Sigmoid colon (tissue), 7 donors: ENCODE results near the gene NGF. TPM values are rescaled to one million over a fixed set of nuclear protein-coding genes. Genes with fewer than 3 reads are reported as not detected.

ENCODE experiments used
- DNase-seq: peaks from one replicate; pipeline ENCODE4 v3.0.0-alpha.2; 2019
- H3K27ac ChIP-seq, 4 donors: fragments of 200-600 bp; sonication (generic); one replicate each; pipeline ENCODE4 v1.5.1; 2016 to 2019; ENCODE audit warnings: mild to moderate bottlenecking in 1 of 4
- H3K27me3 ChIP-seq, 3 donors: fragments of 200-600 bp; sonication (generic); one replicate each; pipeline ENCODE4 v1.5.1; 2019; ENCODE audit warnings: mild to moderate bottlenecking in 1 of 3
- H3K36me3 ChIP-seq, 4 donors: fragments of 200-600 bp; sonication (generic); one replicate each; pipeline ENCODE4 v1.5.1; 2016 to 2019
- H3K4me1 ChIP-seq, 4 donors: fragments of 200-600 bp; sonication (generic); one replicate each; pipeline ENCODE4 v1.5.1; 2017 to 2019
- H3K4me3 ChIP-seq, 4 donors: fragments of 200-600 bp; sonication (generic); one replicate each; pipeline ENCODE4 v1.5.1; 2017 to 2019; ENCODE audit warnings: mild to moderate bottlenecking in 2 of 4, moderate library complexity in 1 of 4
- H3K9me3 ChIP-seq, 4 donors: fragments of 200-600 bp in 3 of 4; sonication (generic) in 3 of 4; one replicate each; pipeline versions ENCODE4 v1.5.1 to v1.6.1; 2013 to 2019
- EP300 ChIP-seq, 4 donors: sonication (generic); formaldehyde crosslinking; IDR thresholded peaks; one replicate each; pipeline ENCODE4 v1.6.1; 2017; ENCODE audit warnings: antibody characterized with exemption in 4 of 4
- POLR2A ChIP-seq, 2 donors: fragments of 450-650 bp; IDR thresholded peaks; one replicate each; pipeline ENCODE4 v1.6.1; 2016; ENCODE audit warnings: antibody characterized with exemption in 2 of 2, mild to moderate bottlenecking in 2 of 2, moderate library complexity in 2 of 2
- POLR2AphosphoS5 ChIP-seq, 4 donors: sonication (generic); formaldehyde crosslinking; IDR thresholded peaks; one replicate each; pipeline ENCODE4 v1.6.1; 2017; ENCODE audit warnings: antibody characterized with exemption in 4 of 4
- WGBS, 2 donors: extraction: QIAGEN DNeasy Blood & Tissue Kit; methylation state at CpG; one replicate each; pipeline ENCODE4 v1.1.7; 2013; 5-methylcytosine and 5-hydroxymethylcytosine counted together
- intact Hi-C: fragments of 100-400 bp; cut with DNase I; formaldehyde crosslinking; loops from one replicate; pipeline ENCODE4 v1.15.1; 2023
- polyA plus RNA-seq, 3 donors: library from polyadenylated mRNA; stranded (reverse); fragments of 200-250 nt; gene quantifications; one replicate each; pipeline ENCODE4 v1.2.3, GENCODE V29; 2013
- total RNA-seq, 4 donors: library from RNA; depleted of rRNA; stranded (reverse); fragments of >200 nt; gene quantifications; one replicate each; pipeline ENCODE4 v1.1.0, GENCODE V29; 2016
- TF ChIP-seq, protein P1 (sequence below), 4 experiments: fragments of 450-650 bp in 3 of 4; fragments of 200-600 bp in 1 of 4; IDR thresholded peaks; one replicate each; pipeline ENCODE4 v1.5.1; 2016 to 2019; ENCODE audit warnings: antibody characterized with exemption in 4 of 4, mild to moderate bottlenecking in 3 of 4, moderate library complexity in 2 of 4
- donor health status: healthy with polysubstance abuse.
- donor health status: Bipolar disorder and iron deficiency.
- donor health status: healthy.

Gene NGF
- total and polyA plus RNA-seq, 7 donors = 0.83 to 5.6 (median 3.9) TPM; not detected in 2

DNA sequence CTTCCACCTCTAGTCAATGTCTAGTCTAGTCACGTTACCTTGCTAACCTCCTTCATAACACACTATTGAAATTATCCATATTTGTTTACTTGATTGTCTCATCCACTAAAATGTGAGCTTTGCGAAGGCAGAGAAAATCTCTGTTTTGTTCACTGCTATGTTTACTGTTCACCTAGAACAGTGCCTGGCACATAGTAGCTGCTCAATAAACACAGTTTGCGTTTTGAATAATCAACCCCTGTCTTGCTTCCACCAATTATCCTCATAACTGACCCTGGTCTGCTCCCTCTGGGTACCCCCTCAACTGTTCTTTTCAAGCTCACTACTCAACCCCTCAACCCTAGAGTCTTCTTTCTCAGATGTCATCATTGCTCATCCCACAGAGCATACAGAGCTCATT is 36.5 kb upstream of the NGF start:
- H3K4me1 ChIP-seq = peaks cover 0 to 13% (median 3%) of the 10 kb centered on the region in 4 donors

DNA sequence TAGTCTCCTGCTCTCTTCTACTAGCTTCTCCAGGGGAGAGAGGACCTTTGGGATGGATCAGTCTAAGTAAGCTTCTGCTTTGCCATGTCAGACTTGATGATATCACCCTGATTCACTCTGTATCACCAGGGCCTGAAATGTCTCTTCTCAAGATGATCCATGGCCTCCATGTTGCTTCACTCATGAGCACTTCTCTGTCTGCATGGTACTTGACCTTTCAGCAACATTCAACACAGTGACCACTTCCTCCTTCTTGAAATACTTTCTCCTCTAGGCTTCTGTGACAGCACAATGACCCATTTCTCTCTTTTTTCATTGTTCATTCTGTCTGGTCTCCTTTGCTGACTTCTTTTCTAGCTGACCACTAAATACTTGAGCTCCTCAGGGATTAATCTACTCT is 35.3 kb upstream of the NGF start:
- intact Hi-C loops = no loop called here
- no peaks in the 10 kb centered on the region for H3K36me3 ChIP-seq
- no peaks in the 10 kb centered on the region for H3K9me3 ChIP-seq
- TF ChIP-seq POLR2A (IDR thresholded peaks at IDR 0.05) = no peak
- TF ChIP-seq, protein P1, sequence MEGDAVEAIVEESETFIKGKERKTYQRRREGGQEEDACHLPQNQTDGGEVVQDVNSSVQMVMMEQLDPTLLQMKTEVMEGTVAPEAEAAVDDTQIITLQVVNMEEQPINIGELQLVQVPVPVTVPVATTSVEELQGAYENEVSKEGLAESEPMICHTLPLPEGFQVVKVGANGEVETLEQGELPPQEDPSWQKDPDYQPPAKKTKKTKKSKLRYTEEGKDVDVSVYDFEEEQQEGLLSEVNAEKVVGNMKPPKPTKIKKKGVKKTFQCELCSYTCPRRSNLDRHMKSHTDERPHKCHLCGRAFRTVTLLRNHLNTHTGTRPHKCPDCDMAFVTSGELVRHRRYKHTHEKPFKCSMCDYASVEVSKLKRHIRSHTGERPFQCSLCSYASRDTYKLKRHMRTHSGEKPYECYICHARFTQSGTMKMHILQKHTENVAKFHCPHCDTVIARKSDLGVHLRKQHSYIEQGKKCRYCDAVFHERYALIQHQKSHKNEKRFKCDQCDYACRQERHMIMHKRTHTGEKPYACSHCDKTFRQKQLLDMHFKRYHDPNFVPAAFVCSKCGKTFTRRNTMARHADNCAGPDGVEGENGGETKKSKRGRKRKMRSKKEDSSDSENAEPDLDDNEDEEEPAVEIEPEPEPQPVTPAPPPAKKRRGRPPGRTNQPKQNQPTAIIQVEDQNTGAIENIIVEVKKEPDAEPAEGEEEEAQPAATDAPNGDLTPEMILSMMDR (IDR thresholded peaks at IDR 0.05) = no peak
- TF ChIP-seq EP300 (IDR thresholded peaks at IDR 0.05) = no peak
- no peak for TF ChIP-seq POLR2AphosphoS5 (IDR thresholded peaks at IDR 0.05)
- no peak overlapping the region for H3K4me3 ChIP-seq
- no peaks in the 10 kb centered on the region for H3K27me3 ChIP-seq
- peaks cover 0 to 16% (median 10%) of the 10 kb centered on the region in 4 donors for H3K4me1 ChIP-seq
- no peak overlapping the region for H3K27ac ChIP-seq
- DNase-seq = no peak

More for the DNA sequence above, 36.5 kb upstream of the NGF start:
- TF ChIP-seq, protein P1 (IDR thresholded peaks at IDR 0.05) = no peak
- TF ChIP-seq POLR2AphosphoS5 (IDR thresholded peaks at IDR 0.05) (no peak), EP300 (IDR thresholded peaks at IDR 0.05) (no peak), POLR2A (IDR thresholded peaks at IDR 0.05) (no peak)
- 90 to 94% methylated on average over 3 of the region's 3 CpGs for WGBS, 2 donors
- Histone ChIP-seq H3K4me3 (no peak overlapping the region), H3K27me3 (no peaks in the 10 kb centered on the region), H3K36me3 (no peaks in the 10 kb centered on the region), H3K27ac (no peak overlapping the region), H3K9me3 (no peaks in the 10 kb centered on the region)
- intact Hi-C loops = no loop called here
- no peak for DNase-seq

DNA sequence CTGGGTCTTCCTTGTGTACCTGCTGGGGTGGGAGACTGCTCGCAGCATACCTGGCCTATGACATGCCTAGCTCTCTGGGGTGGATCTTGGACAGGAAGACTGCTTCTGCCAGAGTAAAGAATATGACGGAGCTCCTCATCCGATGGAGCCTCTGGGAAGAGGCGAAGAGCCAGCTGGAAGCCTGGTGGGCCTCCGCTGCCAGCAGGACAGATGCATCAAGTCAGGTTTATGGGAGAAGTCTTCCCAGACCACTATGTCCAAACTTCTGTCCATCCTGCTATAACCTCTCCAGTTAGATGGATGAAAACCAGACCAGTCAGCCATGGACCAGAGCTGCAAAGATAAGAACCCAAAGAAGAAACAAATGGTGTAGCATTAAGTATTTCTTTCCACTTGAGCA is 27.7 kb upstream of the NGF start:
- intact Hi-C loops = loop anchor here (10.0 kb wide), 1 partner anchor 89 kb away; no protein-coding TSS in a partner anchor
- no peaks in the 10 kb centered on the region for H3K36me3 ChIP-seq
- DNase-seq = peak; percentile 82
- H3K27me3 ChIP-seq = no peaks in the 10 kb centered on the region
- TF ChIP-seq, protein P1 (IDR thresholded peaks at IDR 0.05) = no peak
- TF ChIP-seq EP300 (IDR thresholded peaks at IDR 0.05) (peak in 1 of 4 donors; percentile 7), POLR2A (IDR thresholded peaks at IDR 0.05) (no peak), POLR2AphosphoS5 (IDR thresholded peaks at IDR 0.05) (peak; percentile 25 to 92 (median 73))
- peak overlapping the region in 3 of 4 donors; percentile 65 to 72 (median 67) for H3K27ac ChIP-seq
- peaks cover 0 to 50% (median 43%) of the 10 kb centered on the region in 4 donors for H3K4me1 ChIP-seq
- H3K4me3 ChIP-seq = no peak overlapping the region
- peaks cover 0 to 2% (median 0%) of the 10 kb centered on the region in 4 donors for H3K9me3 ChIP-seq
- WGBS, 2 donors = 83 to 92% methylated on average over 5 of the region's 5 CpGs

DNA sequence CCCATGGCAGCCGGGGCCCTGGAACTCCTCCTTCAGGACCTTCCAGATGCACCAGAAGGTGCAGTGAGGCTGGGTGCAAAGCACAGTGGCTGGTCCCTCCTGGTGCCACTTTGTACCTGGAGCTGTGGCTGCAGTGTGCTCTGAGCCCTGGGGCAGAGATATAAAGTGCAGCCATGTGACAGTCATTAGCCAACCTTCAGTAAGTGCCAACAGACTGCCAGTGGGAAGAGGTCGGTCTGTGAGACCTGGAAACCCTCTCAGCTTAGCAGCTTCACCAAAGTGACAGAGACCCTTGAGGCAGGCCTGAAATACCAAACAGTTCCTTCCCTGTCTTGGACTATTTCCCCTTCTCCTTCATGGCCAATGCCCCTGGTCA is 26.7 kb upstream of the NGF start:
- intact Hi-C loops = loop anchor here (10.0 kb wide), 1 partner anchor 90 kb away; no protein-coding TSS in a partner anchor
- H3K27me3 ChIP-seq = no peaks in the 10 kb centered on the region
- WGBS, 2 donors = 73 to 77% methylated on average over 2 of the region's 2 CpGs
- H3K9me3 ChIP-seq = peaks cover 0 to 2% (median 0%) of the 10 kb centered on the region in 4 donors
- no peak overlapping the region for H3K4me3 ChIP-seq
- TF ChIP-seq, protein P1 (IDR thresholded peaks at IDR 0.05) = no peak
- TF ChIP-seq POLR2AphosphoS5 (IDR thresholded peaks at IDR 0.05) (no peak), EP300 (IDR thresholded peaks at IDR 0.05) (no peak), POLR2A (IDR thresholded peaks at IDR 0.05) (no peak)
- H3K36me3 ChIP-seq = no peaks in the 10 kb centered on the region
- DNase-seq = no peak
- H3K27ac ChIP-seq = peak overlapping the region; percentile 55 to 72 (median 66)
- peaks cover 0 to 45% (median 43%) of the 10 kb centered on the region in 4 donors for H3K4me1 ChIP-seq
